Astrocyte (in vitro differentiated cells and primary cell): ENCODE results near the gene AACS.

Experiments
- CTCF ChIP-seq: IDR thresholded peaks from 2 replicates; pipeline ENCODE4 v1.5.1; 2011; ENCODE audit warnings: low read depth, mild to moderate bottlenecking, inconsistent platforms, low read length, moderate library complexity; ENCODE audit not compliant: insufficient read depth
- EZH2 ChIP-seq: IDR thresholded peaks from 2 replicates; pipeline ENCODE4 v1.6.1; 2012; ENCODE audit warnings: mild to moderate bottlenecking, low read length, inconsistent platforms; ENCODE audit not compliant: insufficient read depth

- TF ChIP-seq CTCF = no peak
- TF ChIP-seq EZH2 = no peak
Measured at GRCh38 chr12:125180144-125180543, 114.9 kb downstream of the AACS start.
